Astrocyte (in vitro differentiated cells and primary cell): ENCODE measurements around the gene FOXO6. TPM values are rescaled to one million over a fixed set of nuclear protein-coding genes. Genes with fewer than 3 reads are reported as not detected.

Experiments used
- DNase-seq: peaks from one replicate; pipeline ENCODE4 v3.0.0-alpha.2; 2010; ENCODE audit warnings: low read depth
- FAIRE-seq: peaks from 2 replicates; lab custom pipeline; 2011; peaks lifted over from hg19 to GRCh38; lab: Jason Lieb, UNC
- H2AFZ ChIP-seq: 2 replicates; pipeline ENCODE4 v1.6.0; 2012; ENCODE audit warnings: low read depth, low read length, inconsistent platforms
- H3K27ac ChIP-seq: 2 replicates; pipeline ENCODE4 v1.5.1; 2011; ENCODE audit warnings: low read depth, low read length, inconsistent platforms
- H3K27me3 ChIP-seq: 2 replicates; pipeline ENCODE4 v1.6.0; 2011; ENCODE audit warnings: low read length, inconsistent platforms; ENCODE audit not compliant: insufficient read depth
- H3K36me3 ChIP-seq: 2 replicates; pipeline ENCODE4 v1.5.1; 2011; ENCODE audit warnings: low read length, inconsistent platforms; ENCODE audit not compliant: insufficient read depth
- H3K4me1 ChIP-seq: 2 replicates; pipeline ENCODE4 v1.5.1; 2011; ENCODE audit warnings: low read length, inconsistent platforms; ENCODE audit not compliant: insufficient read depth
- H3K4me2 ChIP-seq: 2 replicates; pipeline ENCODE4 v1.6.0; 2012; ENCODE audit warnings: low read length, inconsistent platforms
- H3K4me3 ChIP-seq: 2 replicates; pipeline ENCODE4 v1.5.1; 2011; ENCODE audit warnings: low read depth, mild to moderate bottlenecking, low read length, inconsistent platforms; ENCODE audit not compliant: insufficient read depth
- H3K79me2 ChIP-seq: 2 replicates; pipeline ENCODE4 v1.6.0; 2012; ENCODE audit warnings: mild to moderate bottlenecking, low read length, inconsistent platforms; ENCODE audit not compliant: insufficient read depth
- H3K9ac ChIP-seq: 2 replicates; pipeline ENCODE4 v1.6.0; 2012; ENCODE audit warnings: mild to moderate bottlenecking, low read length, inconsistent platforms
- H3K9me3 ChIP-seq: 2 replicates; pipeline ENCODE4 v1.5.1; 2012; ENCODE audit warnings: low read depth, mild to moderate bottlenecking, low read length, inconsistent platforms; ENCODE audit not compliant: insufficient read depth
- H4K20me1 ChIP-seq: 2 replicates; pipeline ENCODE4 v1.6.0; 2012; ENCODE audit warnings: low read length, inconsistent platforms; ENCODE audit not compliant: insufficient read depth
- H3K27ac Mint-ChIP-seq: one replicate; pipeline ENCODE4 v1.8.0; 2021; ENCODE audit warnings: mild to moderate bottlenecking, mixed read lengths; ENCODE audit not compliant: unreplicated experiment
- H3K27me3 Mint-ChIP-seq: one replicate; pipeline ENCODE4 v1.8.0; 2021; ENCODE audit warnings: low read depth, mixed read lengths; ENCODE audit not compliant: unreplicated experiment
- H3K36me3 Mint-ChIP-seq: one replicate; pipeline ENCODE4 v1.8.0; 2021; ENCODE audit warnings: low read depth, mixed read lengths; ENCODE audit not compliant: unreplicated experiment
- H3K4me1 Mint-ChIP-seq: one replicate; pipeline ENCODE4 v1.8.0; 2021; ENCODE audit warnings: low read depth, mixed read lengths; ENCODE audit not compliant: unreplicated experiment
- H3K4me3 Mint-ChIP-seq: one replicate; pipeline ENCODE4 v1.8.0; 2021; ENCODE audit warnings: mild to moderate bottlenecking, moderate library complexity, mixed read lengths; ENCODE audit not compliant: unreplicated experiment
- H3K9me3 Mint-ChIP-seq: one replicate; pipeline ENCODE4 v1.8.0; 2021; ENCODE audit warnings: mild to moderate bottlenecking, mixed read lengths; ENCODE audit not compliant: unreplicated experiment
- EZH2 ChIP-seq: IDR thresholded peaks from 2 replicates; pipeline ENCODE4 v1.6.1; 2012; ENCODE audit warnings: mild to moderate bottlenecking, low read length, inconsistent platforms; ENCODE audit not compliant: insufficient read depth
- total RNA-seq: library from RNA; stranded (reverse); gene quantifications from 2 replicates; pipeline ENCODE4 v1.2.1, GENCODE V29; 2021
- TF ChIP-seq, protein P1 (sequence below): IDR thresholded peaks from 2 replicates; pipeline ENCODE4 v1.5.1; 2011; ENCODE audit warnings: low read depth, mild to moderate bottlenecking, inconsistent platforms, low read length, moderate library complexity; ENCODE audit not compliant: insufficient read depth

Gene FOXO6
- total RNA-seq, 1 donor from 2014 or later, result 1.2 TPM

DNA sequence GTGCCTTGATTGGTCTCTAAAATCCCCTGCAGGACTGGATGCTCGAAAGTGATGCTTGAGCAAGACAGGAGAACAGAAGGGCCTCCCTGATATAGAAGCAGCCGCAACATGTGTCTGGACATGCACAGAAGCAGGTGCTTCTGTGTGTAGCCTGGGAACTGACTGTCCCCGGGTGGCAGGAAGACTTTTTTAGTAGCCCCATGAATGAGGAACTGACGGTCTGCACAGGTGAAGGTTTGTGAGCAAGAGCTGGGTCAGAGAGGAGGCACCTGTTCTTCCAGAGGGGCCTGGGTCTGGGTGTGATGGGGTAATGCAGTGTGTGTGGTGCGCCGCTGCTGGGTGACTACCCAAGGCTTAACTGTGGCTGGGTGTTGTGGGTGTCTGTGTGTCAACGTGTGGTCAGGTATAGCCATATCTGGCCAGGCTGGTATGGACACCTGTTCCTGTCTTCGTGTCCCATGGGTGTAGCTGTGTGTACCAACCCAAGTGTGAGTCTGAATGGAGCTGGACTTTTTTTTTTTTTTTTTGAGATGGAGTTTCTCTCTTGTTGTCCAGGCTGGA is 39.1 kb upstream of the FOXO6 start:
- Histone ChIP-seq H3K27me3 (peaks cover under 1% of the 10 kb centered on the region), H3K4me3 (no peak overlapping the region), H3K9ac (no peak overlapping the region), H3K79me2 (no peaks in the 10 kb centered on the region), H3K4me2 (no peak overlapping the region), H3K36me3 (no peaks in the 10 kb centered on the region), H3K27ac (no peak overlapping the region), H3K4me1 (no peaks in the 10 kb centered on the region), H4K20me1 (no peaks in the 10 kb centered on the region), H2AFZ (no peak overlapping the region), H3K9me3 (no peaks in the 10 kb centered on the region)
- no peak overlapping the region for H3K4me3 Mint-ChIP-seq
- peaks cover 52% of the 10 kb centered on the region for H3K27me3 Mint-ChIP-seq
- no peaks in the 10 kb centered on the region for H3K36me3 Mint-ChIP-seq
- DNase-seq (no peak), FAIRE-seq (no peak)
- peaks cover 3% of the 10 kb centered on the region for H3K9me3 Mint-ChIP-seq
- no peak overlapping the region for H3K27ac Mint-ChIP-seq
- TF ChIP-seq, protein P1, sequence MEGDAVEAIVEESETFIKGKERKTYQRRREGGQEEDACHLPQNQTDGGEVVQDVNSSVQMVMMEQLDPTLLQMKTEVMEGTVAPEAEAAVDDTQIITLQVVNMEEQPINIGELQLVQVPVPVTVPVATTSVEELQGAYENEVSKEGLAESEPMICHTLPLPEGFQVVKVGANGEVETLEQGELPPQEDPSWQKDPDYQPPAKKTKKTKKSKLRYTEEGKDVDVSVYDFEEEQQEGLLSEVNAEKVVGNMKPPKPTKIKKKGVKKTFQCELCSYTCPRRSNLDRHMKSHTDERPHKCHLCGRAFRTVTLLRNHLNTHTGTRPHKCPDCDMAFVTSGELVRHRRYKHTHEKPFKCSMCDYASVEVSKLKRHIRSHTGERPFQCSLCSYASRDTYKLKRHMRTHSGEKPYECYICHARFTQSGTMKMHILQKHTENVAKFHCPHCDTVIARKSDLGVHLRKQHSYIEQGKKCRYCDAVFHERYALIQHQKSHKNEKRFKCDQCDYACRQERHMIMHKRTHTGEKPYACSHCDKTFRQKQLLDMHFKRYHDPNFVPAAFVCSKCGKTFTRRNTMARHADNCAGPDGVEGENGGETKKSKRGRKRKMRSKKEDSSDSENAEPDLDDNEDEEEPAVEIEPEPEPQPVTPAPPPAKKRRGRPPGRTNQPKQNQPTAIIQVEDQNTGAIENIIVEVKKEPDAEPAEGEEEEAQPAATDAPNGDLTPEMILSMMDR, result no peak
- no peak for TF ChIP-seq EZH2
- H3K4me1 Mint-ChIP-seq, result peaks cover 18% of the 10 kb centered on the region

DNA sequence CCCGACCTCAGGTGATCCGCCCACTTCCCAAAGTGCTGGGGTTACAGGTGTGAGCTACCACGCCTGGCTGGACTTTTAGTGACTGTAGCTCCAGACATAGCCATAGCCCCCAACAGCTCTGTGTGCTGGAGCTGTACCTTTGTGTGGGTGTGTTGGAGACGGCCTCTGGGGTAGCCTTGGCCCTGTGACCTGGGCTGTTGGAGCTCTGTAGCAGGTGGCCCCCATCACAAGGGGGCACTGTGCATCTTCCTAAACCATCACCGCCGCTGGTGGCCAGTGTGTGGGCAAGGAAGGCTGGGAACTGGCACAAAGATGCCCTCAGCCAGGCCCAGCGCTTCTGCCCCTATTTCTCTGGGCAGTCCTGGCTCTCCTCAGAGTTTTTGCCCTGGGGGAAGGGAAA is 38.4 kb upstream of the FOXO6 start:
- Histone ChIP-seq H3K36me3 (no peaks in the 10 kb centered on the region), H4K20me1 (no peaks in the 10 kb centered on the region), H3K4me1 (no peaks in the 10 kb centered on the region), H3K79me2 (no peaks in the 10 kb centered on the region), H3K27me3 (peaks cover 3% of the 10 kb centered on the region), H3K9me3 (no peaks in the 10 kb centered on the region), H3K9ac (no peak overlapping the region), H3K4me3 (no peak overlapping the region), H3K4me2 (no peak overlapping the region), H3K27ac (no peak overlapping the region), H2AFZ (no peak overlapping the region)
- no peak overlapping the region for H3K27ac Mint-ChIP-seq
- no peak for FAIRE-seq
- no peaks in the 10 kb centered on the region for H3K36me3 Mint-ChIP-seq
- peaks cover 52% of the 10 kb centered on the region for H3K27me3 Mint-ChIP-seq
- no peak overlapping the region for H3K4me3 Mint-ChIP-seq
- peaks cover 14% of the 10 kb centered on the region for H3K4me1 Mint-ChIP-seq
- H3K9me3 Mint-ChIP-seq, result peaks cover 3% of the 10 kb centered on the region
- no peak for TF ChIP-seq EZH2
- TF ChIP-seq, protein P1, result peak; percentile 25
- DNase-seq, result no peak

DNA sequence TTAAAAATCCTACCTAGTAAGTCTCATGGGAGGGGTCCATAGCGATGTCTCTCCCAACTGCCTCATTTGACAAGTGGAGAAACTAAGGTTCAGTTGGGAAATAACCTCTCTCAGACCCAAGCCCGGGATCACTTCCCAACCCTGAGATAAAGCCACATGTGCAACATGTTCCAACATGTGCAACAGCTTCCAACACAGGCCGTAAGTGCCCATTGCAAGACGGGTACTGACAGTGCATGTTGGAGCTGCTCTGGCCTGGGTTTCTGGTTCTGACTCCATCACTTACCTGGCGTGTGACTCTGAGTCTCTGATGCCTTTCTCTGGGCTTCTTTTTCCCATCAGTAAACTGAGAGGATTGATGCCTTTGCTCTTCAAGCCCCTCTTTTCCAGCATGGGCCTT is 38.0 kb upstream of the FOXO6 start:
- Histone ChIP-seq H3K4me3 (no peak overlapping the region), H3K27me3 (peaks cover 3% of the 10 kb centered on the region), H3K79me2 (no peaks in the 10 kb centered on the region), H3K9me3 (no peaks in the 10 kb centered on the region), H4K20me1 (no peaks in the 10 kb centered on the region), H3K4me2 (no peak overlapping the region), H2AFZ (no peak overlapping the region), H3K9ac (no peak overlapping the region), H3K4me1 (no peaks in the 10 kb centered on the region), H3K27ac (no peak overlapping the region), H3K36me3 (no peaks in the 10 kb centered on the region)
- H3K27ac Mint-ChIP-seq, result no peak overlapping the region
- DNase-seq (no peak), FAIRE-seq (no peak)
- peaks cover 3% of the 10 kb centered on the region for H3K9me3 Mint-ChIP-seq
- TF ChIP-seq EZH2, result no peak
- TF ChIP-seq, protein P1, result no peak
- H3K36me3 Mint-ChIP-seq, result no peaks in the 10 kb centered on the region
- no peak overlapping the region for H3K4me3 Mint-ChIP-seq
- peaks cover 14% of the 10 kb centered on the region for H3K4me1 Mint-ChIP-seq
- H3K27me3 Mint-ChIP-seq, result peaks cover 49% of the 10 kb centered on the region
